K562 (cell line): ENCODE measurements around the gene SPI1. TPM values are rescaled to one million over a fixed set of nuclear protein-coding genes. Genes with fewer than 3 reads are reported as not detected.

ENCODE experiments used
- DMBX1 ChIP-seq: fragments of 250-450 bp; sonication (Bioruptor Pico); IDR thresholded peaks from 2 replicates; pipeline ENCODE4 v1.8.0; 2022; ENCODE audit warnings: inconsistent platforms, mild to moderate bottlenecking, moderate library complexity, borderline replicate concordance
- ID3 ChIP-seq, 2 experiments: fragments of 250-450 bp in 1 of 2; fragments of 450-650 bp in 1 of 2; sonication (Bioruptor Pico) in 1 of 2; IDR thresholded peaks; 2 replicates each; pipeline versions ENCODE4 v1.6.1 to v1.8.0; 2016 to 2021; ENCODE audit warnings: mild to moderate bottlenecking in 2 of 2, moderate library complexity in 2 of 2, missing compliant biosample characterization in 1 of 2, missing genetic modification characterization in 1 of 2
- ILF3 ChIP-seq: fragments of 450-650 bp; IDR thresholded peaks from 2 replicates; pipeline ENCODE4 v1.6.1; 2018; ENCODE audit warnings: antibody characterized with exemption, mild to moderate bottlenecking, moderate library complexity, borderline replicate concordance
- L3MBTL2 ChIP-seq: fragments of 450-650 bp; IDR thresholded peaks from 2 replicates; pipeline ENCODE4 v1.6.1; 2016; ENCODE audit warnings: mild to moderate bottlenecking, moderate library complexity
- NR2C1 ChIP-seq, 2 experiments: fragments of 450-650 bp; IDR thresholded peaks; 2 replicates each; pipeline ENCODE4 v1.6.1; 2017; ENCODE audit warnings: mild to moderate bottlenecking in 2 of 2, antibody characterized with exemption in 1 of 2, inconsistent platforms in 1 of 2, missing compliant biosample characterization in 1 of 2, missing genetic modification characterization in 1 of 2
- POLR2H ChIP-seq: IDR thresholded peaks from 2 replicates; pipeline ENCODE4 v1.6.1; 2016; ENCODE audit warnings: missing genetic modification characterization, low read depth, mild to moderate bottlenecking, control low read depth, missing compliant biosample characterization, moderate library complexity
- RBBP5 ChIP-seq: fragments of 200-600 bp; sonication (generic); IDR thresholded peaks from 2 replicates; pipeline ENCODE4 v1.6.1; 2012; ENCODE audit warnings: borderline replicate concordance, mild to moderate bottlenecking, low read length, control low read depth, inconsistent platforms; ENCODE audit not compliant: insufficient read depth, poor library complexity, severe bottlenecking
- SMAD2 ChIP-seq: fragments of 150-350 bp; IDR thresholded peaks from 2 replicates; pipeline ENCODE4 v1.6.1; 2014; ENCODE audit warnings: low read depth, mild to moderate bottlenecking, low read length
- SP2 ChIP-seq: IDR thresholded peaks from 2 replicates; pipeline ENCODE4 v1.6.1; 2011; ENCODE audit warnings: mild to moderate bottlenecking, low read depth, low read length, moderate library complexity; ENCODE audit not compliant: poor library complexity, severe bottlenecking; ENCODE audit errors: extremely low read depth
- TCF3 ChIP-seq: sonication (generic); formaldehyde crosslinking; IDR thresholded peaks from 2 replicates; pipeline ENCODE4 v1.4.0; 2020; ENCODE audit warnings: mild to moderate bottlenecking, missing genetic modification reagents
- VEZF1 ChIP-seq: fragments of 200-800 bp; sonication (Bioruptor generic); IDR thresholded peaks from 2 replicates; pipeline ENCODE4 v1.6.1; 2017; ENCODE audit warnings: missing genetic modification characterization, missing compliant biosample characterization
- ZBTB12 ChIP-seq: fragments of 250-450 bp; sonication (Bioruptor Pico); IDR thresholded peaks from 2 replicates; pipeline ENCODE4 v1.4.0; 2020
- ZC3H8 ChIP-seq: fragments of 450-650 bp; IDR thresholded peaks from 2 replicates; pipeline ENCODE4 v1.6.1; 2017
- ZNF175 ChIP-seq: fragments of 200-800 bp; sonication (Bioruptor generic); IDR thresholded peaks from 2 replicates; pipeline ENCODE4 v1.6.1; 2016; ENCODE audit warnings: low read depth, mild to moderate bottlenecking, missing genetic modification characterization, missing compliant biosample characterization
- polyA plus RNA-seq, 8 experiments: library from polyadenylated mRNA; depleted of rRNA in 4 of 8; stranded (reverse) in 5 of 8; unstranded in 3 of 8; fragments of >200 nt; fragmentation: Nextera tagmentation in 2 of 8; fragmentation: Illumina TruSeq in 1 of 8; extraction: Ambion mirVana in 2 of 8; extraction: Trizol in 1 of 8; gene quantifications; 2 replicates each; pipeline versions ENCODE4 v1.2.1 to v1.2.3, GENCODE V29; 2011 to 2014; ENCODE audit warnings: inconsistent platforms in 1 of 8, missing spikeins in 1 of 8
- total RNA-seq, 7 experiments: library from RNA; depleted of rRNA in 6 of 7; stranded (reverse); fragments of >200 nt in 6 of 7; fragmentation: Illumina TruSeq in 2 of 7; extraction: Trizol in 2 of 7; gene quantifications; 2 replicates each; pipeline versions ENCODE4 v1.2.1 to v1.2.3, GENCODE V29; 2011 to 2021; ENCODE audit warnings: low replicate concordance in 1 of 7
- TF ChIP-seq, protein P1 (sequence below): IDR thresholded peaks from 2 replicates; pipeline ENCODE4 v1.6.1; 2011; ENCODE audit warnings: borderline replicate concordance, low read depth, mild to moderate bottlenecking, moderate library complexity, low read length; ENCODE audit not compliant: insufficient read depth, poor library complexity, severe bottlenecking
- TF ChIP-seq, protein P2 (sequence below): fragments of 450-650 bp; IDR thresholded peaks from 2 replicates; pipeline ENCODE4 v1.6.1; 2017; ENCODE audit warnings: antibody characterized with exemption

SPI1 gene
- total and polyA plus RNA-seq, 9 of the 15 experiments (the other 6 are each of a cell fraction or from before 2014, with no cell fraction given): 0.10 to 33.7 (median 10.3) TPM

- TF ChIP-seq, protein P1, sequence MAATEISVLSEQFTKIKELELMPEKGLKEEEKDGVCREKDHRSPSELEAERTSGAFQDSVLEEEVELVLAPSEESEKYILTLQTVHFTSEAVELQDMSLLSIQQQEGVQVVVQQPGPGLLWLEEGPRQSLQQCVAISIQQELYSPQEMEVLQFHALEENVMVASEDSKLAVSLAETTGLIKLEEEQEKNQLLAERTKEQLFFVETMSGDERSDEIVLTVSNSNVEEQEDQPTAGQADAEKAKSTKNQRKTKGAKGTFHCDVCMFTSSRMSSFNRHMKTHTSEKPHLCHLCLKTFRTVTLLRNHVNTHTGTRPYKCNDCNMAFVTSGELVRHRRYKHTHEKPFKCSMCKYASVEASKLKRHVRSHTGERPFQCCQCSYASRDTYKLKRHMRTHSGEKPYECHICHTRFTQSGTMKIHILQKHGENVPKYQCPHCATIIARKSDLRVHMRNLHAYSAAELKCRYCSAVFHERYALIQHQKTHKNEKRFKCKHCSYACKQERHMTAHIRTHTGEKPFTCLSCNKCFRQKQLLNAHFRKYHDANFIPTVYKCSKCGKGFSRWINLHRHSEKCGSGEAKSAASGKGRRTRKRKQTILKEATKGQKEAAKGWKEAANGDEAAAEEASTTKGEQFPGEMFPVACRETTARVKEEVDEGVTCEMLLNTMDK: no peak
- TF ChIP-seq ILF3 (no peak), POLR2H (tag) (peak; percentile 77), RBBP5 (peak; percentile 96), TCF3 (CRISPR knock-in tag) (no peak; the same call in 1 of the 2 replicates), ZNF175 (no peak), SMAD2 (no peak), VEZF1 (CRISPR knock-in tag) (peak; percentile 96), NR2C1 (IDR thresholded peaks at IDR 0.05) (peak; percentile 70), NR2C1 (tag; IDR thresholded peaks at IDR 0.05) (peak; percentile 66), ID3 (CRISPR knock-in tag; IDR thresholded peaks at IDR 0.05) (no peak), ID3 (tag; IDR thresholded peaks at IDR 0.05) (0 out of 2 replicates have a peak, but pooled peaks have one; percentile 16), L3MBTL2 (peak; percentile 22; the same call in 1 of the 2 replicates), ZBTB12 (CRISPR knock-in tag) (0 out of 2 replicates have a peak, but pooled peaks have one; percentile 13), SP2 (peak; percentile 50), DMBX1 (0 out of 2 replicates have a peak, but pooled peaks have one; percentile 31), ZC3H8 (peak; percentile 81; the same call in 1 of the 2 replicates)
- TF ChIP-seq, protein P2, sequence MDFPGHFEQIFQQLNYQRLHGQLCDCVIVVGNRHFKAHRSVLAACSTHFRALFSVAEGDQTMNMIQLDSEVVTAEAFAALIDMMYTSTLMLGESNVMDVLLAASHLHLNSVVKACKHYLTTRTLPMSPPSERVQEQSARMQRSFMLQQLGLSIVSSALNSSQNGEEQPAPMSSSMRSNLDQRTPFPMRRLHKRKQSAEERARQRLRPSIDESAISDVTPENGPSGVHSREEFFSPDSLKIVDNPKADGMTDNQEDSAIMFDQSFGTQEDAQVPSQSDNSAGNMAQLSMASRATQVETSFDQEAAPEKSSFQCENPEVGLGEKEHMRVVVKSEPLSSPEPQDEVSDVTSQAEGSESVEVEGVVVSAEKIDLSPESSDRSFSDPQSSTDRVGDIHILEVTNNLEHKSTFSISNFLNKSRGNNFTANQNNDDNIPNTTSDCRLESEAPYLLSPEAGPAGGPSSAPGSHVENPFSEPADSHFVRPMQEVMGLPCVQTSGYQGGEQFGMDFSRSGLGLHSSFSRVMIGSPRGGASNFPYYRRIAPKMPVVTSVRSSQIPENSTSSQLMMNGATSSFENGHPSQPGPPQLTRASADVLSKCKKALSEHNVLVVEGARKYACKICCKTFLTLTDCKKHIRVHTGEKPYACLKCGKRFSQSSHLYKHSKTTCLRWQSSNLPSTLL: peak; percentile 93
Observed at GRCh38 chr11:47426062-47426956, 48.0 kb upstream of the SPI1 start, which contains the start of gene PSMC3 (continued).
